ENCODE data around the gene RPS25.
"Not testable (repeated sequence)": the region's sequence is repeated elsewhere in the genome, so short reads cannot be mapped to it uniquely, and the experiment has no call there.

Gene RPS25

GRCh38 chr11:119041821-119042514 is 23.8 kb upstream of the RPS25 start:
- in situ Hi-C loops (cut with HindIII; ENCODE audit: low sequenced_read_pairs) = no loop called here

GRCh38 chr11:119039471-119039870 is 21.3 kb upstream of the RPS25 start:
- in situ Hi-C loops (cut with HindIII; ENCODE audit: low sequenced_read_pairs) = not testable (repeated sequence)

- in situ Hi-C loops (cut with HindIII; ENCODE audit: low sequenced_read_pairs) = no loop called here
These were observed 20.7 kb upstream of the RPS25 start for GRCh38 chr11:119038884-119039283.

- in situ Hi-C loops (cut with HindIII; ENCODE audit: low sequenced_read_pairs) = no loop called here
These were observed 16.7 kb upstream of the RPS25 start for GRCh38 chr11:119034813-119035212.

GRCh38 chr11:119033421-119033820 is 15.3 kb upstream of the RPS25 start:
- in situ Hi-C loops (cut with HindIII; ENCODE audit: low sequenced_read_pairs) = not testable (repeated sequence)

GRCh38 chr11:119031912-119032280 is 13.8 kb upstream of the RPS25 start:
- in situ Hi-C loops (cut with HindIII; ENCODE audit: low sequenced_read_pairs) = no loop called here

GRCh38 chr11:119030329-119031047 is 12.3 kb upstream of the RPS25 start, which contains the start of gene SLC37A4:
SLC37A4 (minus strand) TSS chr11:119030877.
- in situ Hi-C loops (cut with HindIII; ENCODE audit: low sequenced_read_pairs) = no loop called here

GRCh38 chr11:119030029-119030328 is 11.8 kb upstream of the RPS25 start:
- in situ Hi-C loops (cut with HindIII; ENCODE audit: low sequenced_read_pairs) = no loop called here

GRCh38 chr11:119029340-119030028 is 11.3 kb upstream of the RPS25 start:
- in situ Hi-C loops (cut with HindIII; ENCODE audit: low sequenced_read_pairs) = no loop called here

GRCh38 chr11:119029069-119029339 is 10.9 kb upstream of the RPS25 start:
- in situ Hi-C loops (cut with HindIII; ENCODE audit: low sequenced_read_pairs) = no loop called here

GRCh38 chr11:119028346-119029068 is 10.4 kb upstream of the RPS25 start:
- in situ Hi-C loops (cut with HindIII; ENCODE audit: low sequenced_read_pairs) = no loop called here

GRCh38 chr11:119027561-119028345 is 9.6 kb upstream of the RPS25 start:
- in situ Hi-C loops (cut with HindIII; ENCODE audit: low sequenced_read_pairs) = no loop called here

- in situ Hi-C loops (cut with HindIII; ENCODE audit: low sequenced_read_pairs) = no loop called here
These were observed 8.8 kb upstream of the RPS25 start for GRCh38 chr11:119026970-119027369.

- in situ Hi-C loops (cut with HindIII; ENCODE audit: low sequenced_read_pairs) = no loop called here
These were observed 8.0 kb upstream of the RPS25 start for GRCh38 chr11:119025978-119026766.

- in situ Hi-C loops (cut with HindIII; ENCODE audit: low sequenced_read_pairs) = no loop called here
These were observed 7.4 kb upstream of the RPS25 start for GRCh38 chr11:119025541-119025940.

- in situ Hi-C loops (cut with HindIII; ENCODE audit: low sequenced_read_pairs) = no loop called here
These were observed 6.9 kb upstream of the RPS25 start for GRCh38 chr11:119025099-119025473.

GRCh38 chr11:119024430-119025098 is 6.4 kb upstream of the RPS25 start:
- in situ Hi-C loops (cut with HindIII; ENCODE audit: low sequenced_read_pairs) = no loop called here

GRCh38 chr11:119023741-119024140 is 5.6 kb upstream of the RPS25 start:
- in situ Hi-C loops (cut with HindIII; ENCODE audit: low sequenced_read_pairs) = no loop called here

- in situ Hi-C loops (cut with HindIII; ENCODE audit: low sequenced_read_pairs) = no loop called here
These were observed 3.5 kb upstream of the RPS25 start for GRCh38 chr11:119021631-119022030.

GRCh38 chr11:119019996-119020395 is 1.9 kb upstream of the RPS25 start:
- in situ Hi-C loops (cut with HindIII; ENCODE audit: low sequenced_read_pairs) = loop anchor here (5.0 kb wide), 1 partner anchor 82 kb away; the partner anchor contains the start of gene DPAGT1
